Parathyroid adenoma (tissue), 2 donors: Measurements from ENCODE around the gene PTH1R.

ENCODE experiments used
- H2AFZ ChIP-seq: fragments of 300-600 bp; sonication (generic); one replicate; pipeline ENCODE4 v1.7.0; 2017; ENCODE audit warnings: antibody characterized with exemption, mild to moderate bottlenecking
- H3K27ac ChIP-seq: fragments of 300-600 bp; sonication (generic); one replicate; pipeline ENCODE4 v1.7.0; 2017
- H3K27me3 ChIP-seq: fragments of 300-600 bp; sonication (generic); one replicate; pipeline ENCODE4 v1.7.0; 2017; ENCODE audit warnings: low read length; ENCODE audit not compliant: control insufficient read depth, insufficient read depth
- H3K36me3 ChIP-seq: fragments of 300-600 bp; sonication (generic); one replicate; pipeline ENCODE4 v1.7.0; 2017; ENCODE audit warnings: low read length; ENCODE audit not compliant: control insufficient read depth, insufficient read depth
- H3K4me1 ChIP-seq: fragments of 300-600 bp; sonication (generic); one replicate; pipeline ENCODE4 v1.7.0; 2017; ENCODE audit warnings: control low read depth
- H3K4me2 ChIP-seq: fragments of 300-600 bp; sonication (generic); one replicate; pipeline ENCODE4 v1.7.0; 2017; ENCODE audit warnings: low read length
- H3K4me3 ChIP-seq: fragments of 300-600 bp; sonication (generic); one replicate; pipeline ENCODE4 v1.7.0; 2017; ENCODE audit warnings: low read depth, low read length
- H3K79me2 ChIP-seq: fragments of 300-600 bp; sonication (generic); one replicate; pipeline ENCODE4 v1.7.0; 2017; ENCODE audit warnings: control low read depth
- H3K9ac ChIP-seq: fragments of 300-600 bp; sonication (generic); one replicate; pipeline ENCODE4 v1.7.0; 2017; ENCODE audit warnings: mild to moderate bottlenecking
- H3K9me3 ChIP-seq: fragments of 300-600 bp; sonication (generic); one replicate; pipeline ENCODE4 v1.7.0; 2017; ENCODE audit warnings: low read length; ENCODE audit not compliant: control insufficient read depth
- TF ChIP-seq, protein P1 (sequence below): fragments of 300-600 bp; sonication (generic); IDR thresholded peaks from one replicate; pipeline ENCODE4 v1.7.0; 2017; ENCODE audit warnings: antibody characterized with exemption, mild to moderate bottlenecking
- donor health status: primary hyperparathyroidism.

Gene PTH1R

DNA sequence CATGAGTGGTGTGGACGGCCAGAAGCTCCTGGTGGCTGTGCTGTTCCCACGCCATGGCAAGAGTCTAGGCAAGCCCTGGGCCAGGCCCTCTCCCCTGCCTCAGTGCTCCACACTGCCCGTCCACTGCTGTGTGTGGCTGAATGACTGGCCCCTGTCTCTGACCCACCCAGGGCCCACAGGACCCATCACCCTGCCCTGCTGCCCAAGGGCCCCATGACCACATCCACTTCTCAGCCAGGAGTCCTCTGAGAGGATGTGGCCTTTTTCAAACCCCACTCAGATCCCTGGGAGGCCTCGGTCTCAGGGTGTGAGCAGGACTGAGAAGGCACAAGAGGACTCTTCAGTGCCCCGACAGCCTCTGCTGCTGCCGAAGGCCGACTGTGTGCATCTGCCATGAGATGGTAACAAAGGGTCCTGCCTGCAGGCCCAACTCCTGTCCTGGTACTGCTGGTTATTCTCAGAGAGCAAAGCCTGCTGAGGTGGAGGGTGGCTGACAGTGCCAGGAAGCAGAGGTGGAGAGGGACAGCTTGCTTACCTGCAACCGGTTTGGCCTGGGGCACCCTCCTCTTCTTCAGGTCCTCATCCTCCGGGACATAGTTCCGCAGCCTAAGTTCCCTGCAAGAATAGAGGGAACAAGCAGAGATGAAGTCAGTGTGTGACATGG is 47.5 kb downstream of the PTH1R start:
- Histone ChIP-seq H3K9ac (no peak overlapping the region), H3K27me3 (no peaks in the 10 kb centered on the region), H3K4me3 (no peak overlapping the region), H2AFZ (no peak overlapping the region), H3K4me1 (peaks cover 12% of the 10 kb centered on the region), H3K79me2 (peaks cover 69% of the 10 kb centered on the region), H3K36me3 (no peaks in the 10 kb centered on the region), H3K4me2 (no peak overlapping the region), H3K27ac (no peak overlapping the region), H3K9me3 (no peaks in the 10 kb centered on the region)
- TF ChIP-seq, protein P1, sequence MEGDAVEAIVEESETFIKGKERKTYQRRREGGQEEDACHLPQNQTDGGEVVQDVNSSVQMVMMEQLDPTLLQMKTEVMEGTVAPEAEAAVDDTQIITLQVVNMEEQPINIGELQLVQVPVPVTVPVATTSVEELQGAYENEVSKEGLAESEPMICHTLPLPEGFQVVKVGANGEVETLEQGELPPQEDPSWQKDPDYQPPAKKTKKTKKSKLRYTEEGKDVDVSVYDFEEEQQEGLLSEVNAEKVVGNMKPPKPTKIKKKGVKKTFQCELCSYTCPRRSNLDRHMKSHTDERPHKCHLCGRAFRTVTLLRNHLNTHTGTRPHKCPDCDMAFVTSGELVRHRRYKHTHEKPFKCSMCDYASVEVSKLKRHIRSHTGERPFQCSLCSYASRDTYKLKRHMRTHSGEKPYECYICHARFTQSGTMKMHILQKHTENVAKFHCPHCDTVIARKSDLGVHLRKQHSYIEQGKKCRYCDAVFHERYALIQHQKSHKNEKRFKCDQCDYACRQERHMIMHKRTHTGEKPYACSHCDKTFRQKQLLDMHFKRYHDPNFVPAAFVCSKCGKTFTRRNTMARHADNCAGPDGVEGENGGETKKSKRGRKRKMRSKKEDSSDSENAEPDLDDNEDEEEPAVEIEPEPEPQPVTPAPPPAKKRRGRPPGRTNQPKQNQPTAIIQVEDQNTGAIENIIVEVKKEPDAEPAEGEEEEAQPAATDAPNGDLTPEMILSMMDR = no peak

DNA sequence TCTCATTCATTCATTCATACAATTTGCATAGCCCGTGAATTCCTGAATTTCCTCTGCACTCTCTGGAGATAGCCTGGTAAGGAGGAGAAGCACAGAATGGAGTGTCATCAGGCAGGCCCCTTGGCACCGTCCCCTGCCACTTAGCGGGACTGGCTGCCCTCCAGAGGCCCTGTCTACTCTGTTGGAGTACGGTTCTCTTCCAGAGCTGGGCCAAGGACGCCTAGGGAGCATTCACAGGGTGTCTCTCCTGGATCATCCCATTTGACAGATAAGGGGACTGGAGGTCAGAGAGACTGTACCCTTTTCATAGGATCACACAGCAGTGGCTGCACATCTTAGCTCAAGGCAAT is 48.0 kb downstream of the PTH1R start:
- Histone ChIP-seq H3K4me3 (no peak overlapping the region), H3K79me2 (peaks cover 74% of the 10 kb centered on the region), H3K27ac (no peak overlapping the region), H3K4me2 (no peak overlapping the region), H3K36me3 (no peaks in the 10 kb centered on the region), H3K9ac (no peak overlapping the region), H3K27me3 (no peaks in the 10 kb centered on the region), H2AFZ (no peak overlapping the region), H3K4me1 (peaks cover 17% of the 10 kb centered on the region), H3K9me3 (no peaks in the 10 kb centered on the region)
- TF ChIP-seq, protein P1 = no peak

DNA sequence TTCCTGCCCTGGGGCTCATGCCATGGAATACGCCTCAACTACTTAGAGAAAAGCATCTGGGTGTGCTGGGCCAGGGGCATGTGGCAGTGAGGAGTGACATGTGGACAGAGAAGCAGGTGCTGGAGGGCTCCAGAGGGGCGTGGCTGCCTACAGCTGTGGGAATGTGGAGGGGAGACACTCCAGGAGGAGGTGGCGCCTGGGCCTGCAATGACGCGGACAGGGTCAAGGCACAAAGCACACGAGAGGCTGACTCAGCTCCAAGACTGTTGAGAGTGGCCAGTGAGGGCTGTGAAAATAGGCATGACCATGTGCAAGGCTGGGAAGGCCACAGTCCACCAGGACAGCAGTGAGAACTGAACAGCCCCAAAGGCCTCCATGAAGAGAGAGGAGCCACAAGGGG is 48.5 kb downstream of the PTH1R start:
- Histone ChIP-seq H3K9ac (no peak overlapping the region), H3K27me3 (no peaks in the 10 kb centered on the region), H3K36me3 (no peaks in the 10 kb centered on the region), H3K4me1 (peaks cover 22% of the 10 kb centered on the region), H2AFZ (no peak overlapping the region), H3K4me2 (no peak overlapping the region), H3K27ac (no peak overlapping the region), H3K4me3 (no peak overlapping the region), H3K9me3 (no peaks in the 10 kb centered on the region), H3K79me2 (peaks cover 76% of the 10 kb centered on the region)
- TF ChIP-seq, protein P1 = no peak

DNA sequence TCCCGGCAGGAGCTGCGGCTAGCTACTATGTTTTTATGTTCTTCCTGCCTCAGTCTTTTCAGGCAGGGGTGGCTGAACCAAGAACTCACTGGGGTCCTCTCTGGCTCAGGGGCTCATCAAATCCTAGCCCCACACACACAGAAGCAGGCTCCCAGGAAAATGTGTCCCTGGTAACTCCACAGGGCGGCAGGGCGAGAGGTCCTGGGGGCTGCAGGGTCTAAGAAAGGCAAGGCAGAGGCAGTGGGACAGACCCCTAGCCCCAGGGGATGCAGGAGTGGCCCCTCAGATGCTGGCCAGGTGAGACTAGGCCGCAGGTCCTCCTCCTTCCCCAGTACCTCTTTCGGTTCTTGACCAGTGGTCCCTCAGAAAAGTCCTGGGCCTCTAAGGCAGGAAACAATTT is 48.9 kb downstream of the PTH1R start:
- no peak overlapping the region for H3K4me3 ChIP-seq
- H3K27ac ChIP-seq = no peak overlapping the region
- no peaks in the 10 kb centered on the region for H3K27me3 ChIP-seq
- H3K4me2 ChIP-seq = no peak overlapping the region
- H2AFZ ChIP-seq = no peak overlapping the region
- H3K36me3 ChIP-seq = no peaks in the 10 kb centered on the region
- TF ChIP-seq, protein P1 = no peak
- peaks cover 26% of the 10 kb centered on the region for H3K4me1 ChIP-seq
- H3K9me3 ChIP-seq = no peaks in the 10 kb centered on the region
- no peak overlapping the region for H3K9ac ChIP-seq
- peaks cover 76% of the 10 kb centered on the region for H3K79me2 ChIP-seq
